HepG2 (cell line): ENCODE data around the gene HP1BP3. TPM values are rescaled to one million over a fixed set of nuclear protein-coding genes. Genes with fewer than 3 reads are reported as not detected.

Source experiments
- BHLHE40 ChIP-seq: IDR thresholded peaks from 2 replicates; pipeline ENCODE4 v1.6.1; 2011; ENCODE audit warnings: low read length, improper control_type of control experiment
- CERS6 ChIP-seq: sonication (generic); formaldehyde crosslinking; IDR thresholded peaks from 2 replicates; pipeline ENCODE4 v1.5.0; 2020; ENCODE audit warnings: missing genetic modification reagents
- HOXA3 ChIP-seq: sonication (generic); formaldehyde crosslinking; IDR thresholded peaks from 2 replicates; pipeline ENCODE4 v1.5.0; 2020; ENCODE audit warnings: missing genetic modification reagents
- HOXA5 ChIP-seq: sonication (generic); formaldehyde crosslinking; IDR thresholded peaks from 2 replicates; pipeline ENCODE4 v1.4.0; 2020; ENCODE audit warnings: missing genetic modification reagents
- KLF12 ChIP-seq: sonication (generic); formaldehyde crosslinking; IDR thresholded peaks from 2 replicates; pipeline ENCODE4 v1.4.0; 2020; ENCODE audit warnings: missing genetic modification reagents, borderline replicate concordance
- RAD21 ChIP-seq: fragments of 450-650 bp; formaldehyde crosslinking; IDR thresholded peaks from 2 replicates; pipeline ENCODE4 v1.5.0; 2020; ENCODE audit warnings: mild to moderate bottlenecking
- SYNCRIP ChIP-seq: fragments of 200-400 bp; formaldehyde crosslinking; IDR thresholded peaks from 2 replicates; pipeline ENCODE4 v1.6.1; 2018; ENCODE audit warnings: mild to moderate bottlenecking, low read depth, low read length; ENCODE audit not compliant: insufficient read depth
- TBX2 ChIP-seq: sonication (generic); formaldehyde crosslinking; IDR thresholded peaks from 2 replicates; pipeline ENCODE4 v1.5.0; 2020; ENCODE audit warnings: missing genetic modification reagents, mild to moderate bottlenecking, borderline replicate concordance
- WIZ ChIP-seq: sonication (generic); formaldehyde crosslinking; IDR thresholded peaks from 2 replicates; pipeline ENCODE4 v1.5.1; 2020; ENCODE audit warnings: mild to moderate bottlenecking, missing genetic modification reagents
- ZBTB49 ChIP-seq: sonication (generic); formaldehyde crosslinking; IDR thresholded peaks from 2 replicates; pipeline ENCODE4 v1.4.0; 2020; ENCODE audit warnings: missing genetic modification reagents, borderline replicate concordance
- ZHX1 ChIP-seq: sonication (generic); formaldehyde crosslinking; IDR thresholded peaks from 2 replicates; pipeline ENCODE4 v1.8.1; 2022; ENCODE audit warnings: low read depth, mild to moderate bottlenecking, missing genetic modification reagents
- ZNF383 ChIP-seq: sonication (generic); formaldehyde crosslinking; IDR thresholded peaks from 2 replicates; pipeline ENCODE4 v1.4.0; 2020; ENCODE audit warnings: missing genetic modification reagents, mild to moderate bottlenecking, borderline replicate concordance
- ZNF691 ChIP-seq: sonication (generic); formaldehyde crosslinking; IDR thresholded peaks from 2 replicates; pipeline ENCODE4 v1.4.0; 2020; ENCODE audit warnings: missing genetic modification reagents, low read depth, mild to moderate bottlenecking, borderline replicate concordance
- ZSCAN30 ChIP-seq: sonication (generic); formaldehyde crosslinking; IDR thresholded peaks from 2 replicates; pipeline ENCODE4 v1.5.0; 2020; ENCODE audit warnings: mild to moderate bottlenecking, missing genetic modification reagents
- polyA plus RNA-seq, 8 experiments: library from polyadenylated mRNA; depleted of rRNA in 3 of 8; stranded (reverse) in 7 of 8; unstranded in 1 of 8; fragments of >200 nt; fragmentation: Illumina TruSeq in 4 of 8; extraction: Trizol in 4 of 8; gene quantifications; 2 replicates each; pipeline versions ENCODE4 v1.2.1 to v1.2.3, GENCODE V29; 2011 to 2016; ENCODE audit warnings: low read depth in 4 of 8, missing spikeins in 1 of 8, mixed read lengths in 1 of 8; ENCODE audit not compliant: insufficient read depth in 1 of 8
- total RNA-seq, 5 experiments: library from RNA; depleted of rRNA; stranded (reverse); fragments of >200 nt; fragmentation: Illumina TruSeq; extraction: Trizol; gene quantifications; 2 replicates each; pipeline ENCODE4 v1.2.3, GENCODE V29; 2016; ENCODE audit warnings: low read depth in 1 of 5
- TF ChIP-seq, protein P1 (sequence below): sonication (generic); formaldehyde crosslinking; IDR thresholded peaks from 2 replicates; pipeline ENCODE4 v1.9.0; 2022; ENCODE audit warnings: missing genetic modification reagents, mild to moderate bottlenecking, borderline replicate concordance

The HP1BP3 gene
- total and polyA plus RNA-seq, 2 of the 13 experiments (the other 11 are each of a cell fraction or from before 2014, with no cell fraction given), result 98.5 to 137 TPM

GRCh38 chr1:20696397-20697333 lies 90.4 kb downstream of the HP1BP3 start (continued):
- TF ChIP-seq, protein P1, sequence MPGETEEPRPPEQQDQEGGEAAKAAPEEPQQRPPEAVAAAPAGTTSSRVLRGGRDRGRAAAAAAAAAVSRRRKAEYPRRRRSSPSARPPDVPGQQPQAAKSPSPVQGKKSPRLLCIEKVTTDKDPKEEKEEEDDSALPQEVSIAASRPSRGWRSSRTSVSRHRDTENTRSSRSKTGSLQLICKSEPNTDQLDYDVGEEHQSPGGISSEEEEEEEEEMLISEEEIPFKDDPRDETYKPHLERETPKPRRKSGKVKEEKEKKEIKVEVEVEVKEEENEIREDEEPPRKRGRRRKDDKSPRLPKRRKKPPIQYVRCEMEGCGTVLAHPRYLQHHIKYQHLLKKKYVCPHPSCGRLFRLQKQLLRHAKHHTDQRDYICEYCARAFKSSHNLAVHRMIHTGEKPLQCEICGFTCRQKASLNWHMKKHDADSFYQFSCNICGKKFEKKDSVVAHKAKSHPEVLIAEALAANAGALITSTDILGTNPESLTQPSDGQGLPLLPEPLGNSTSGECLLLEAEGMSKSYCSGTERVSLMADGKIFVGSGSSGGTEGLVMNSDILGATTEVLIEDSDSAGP (CRISPR knock-in tag), result peak; percentile 79; the same call in 1 of the 2 replicates
- peak; percentile 31; the same call in 1 of the 2 replicates for TF ChIP-seq CERS6 (CRISPR knock-in tag)
- TF ChIP-seq ZBTB49 (CRISPR knock-in tag), result no peak
- peak; percentile 99 for TF ChIP-seq BHLHE40
- 0 out of 2 replicates have a peak, but pooled peaks have one; percentile 48 for TF ChIP-seq ZNF691 (CRISPR knock-in tag)
- TF ChIP-seq TBX2 (CRISPR knock-in tag), result no peak; the same call in 1 of the 2 replicates
- TF ChIP-seq HOXA5 (CRISPR knock-in tag), result 0 out of 2 replicates have a peak, but pooled peaks have one; percentile 30
- no peak for TF ChIP-seq SYNCRIP
- no peak for TF ChIP-seq ZNF383 (CRISPR knock-in tag)
- TF ChIP-seq ZHX1 (CRISPR knock-in tag), result 0 out of 2 replicates have a peak, but pooled peaks have one; percentile 51
- 0 out of 2 replicates have a peak, but pooled peaks have one; percentile 24 for TF ChIP-seq WIZ
- peak; percentile 90 for TF ChIP-seq RAD21 (CRISPR knock-in tag)
- TF ChIP-seq HOXA3, result peak; percentile 36; the same call in 1 of the 2 replicates
- peak; percentile 91; the same call in 1 of the 2 replicates for TF ChIP-seq KLF12 (CRISPR knock-in tag)
- 0 out of 2 replicates have a peak, but pooled peaks have one; percentile 16 for TF ChIP-seq ZSCAN30
